ENCODE data around the gene ADGRV1.

The ADGRV1 gene

GRCh38 chr5:91104062-91104448, 545.5 kb downstream of the ADGRV1 start:
- no peak overlapping the region for H3K4me3 ChIP-seq
- no peak for DNase-seq (ENCODE audit: low read depth, low spot score)
- H3K27ac ChIP-seq = no peak overlapping the region
- no peaks in the 10 kb centered on the region for H3K9me3 ChIP-seq (ENCODE audit: low read depth, low read length)
- no peak overlapping the region for H3K9ac ChIP-seq (ENCODE audit: insufficient read length)
- TF ChIP-seq FOXP2 (optimal IDR thresholded peaks at IDR 0.05; ENCODE audit: control extremely low read depth, extremely low read length, insufficient read depth) (no peak), EZH2 (IDR thresholded peaks at IDR 0.05) (no peak), POLR2AphosphoS5 (IDR thresholded peaks at IDR 0.05; ENCODE audit: borderline replicate concordance, low read depth, low read length) (no peak)
- H3K36me3 ChIP-seq (ENCODE audit: insufficient read depth, low read length) = no peaks in the 10 kb centered on the region

GRCh38 chr5:91106842-91107511, 548.4 kb downstream of the ADGRV1 start:
- TF ChIP-seq POLR2AphosphoS5 (IDR thresholded peaks at IDR 0.05; ENCODE audit: borderline replicate concordance, low read depth, low read length) (no peak), EZH2 (IDR thresholded peaks at IDR 0.05) (no peak)
- H3K9me3 ChIP-seq (ENCODE audit: low read depth, low read length) = no peaks in the 10 kb centered on the region
- H3K4me3 ChIP-seq = no peak overlapping the region
- H3K27ac ChIP-seq = no peak overlapping the region
- no peak for DNase-seq (ENCODE audit: low read depth, low spot score)
- H3K9ac ChIP-seq (ENCODE audit: insufficient read length) = no peak overlapping the region
- H3K36me3 ChIP-seq (ENCODE audit: insufficient read depth, low read length) = no peaks in the 10 kb centered on the region

GRCh38 chr5:91109634-91110033, 551.0 kb downstream of the ADGRV1 start:
- DNase-seq (ENCODE audit: low read depth, low spot score) = no peak
- H3K9me3 ChIP-seq (ENCODE audit: low read depth, low read length) = no peaks in the 10 kb centered on the region
- TF ChIP-seq EZH2 (IDR thresholded peaks at IDR 0.05) (no peak), POLR2AphosphoS5 (IDR thresholded peaks at IDR 0.05; ENCODE audit: borderline replicate concordance, low read depth, low read length) (no peak), FOXP2 (optimal IDR thresholded peaks at IDR 0.05; ENCODE audit: control extremely low read depth, extremely low read length, insufficient read depth) (no peak)
- H3K27ac ChIP-seq = no peak overlapping the region
- no peaks in the 10 kb centered on the region for H3K36me3 ChIP-seq (ENCODE audit: insufficient read depth, low read length)
- H3K9ac ChIP-seq (ENCODE audit: insufficient read length) = no peak overlapping the region
- H3K4me3 ChIP-seq = no peak overlapping the region

- no peaks in the 10 kb centered on the region for H3K9me3 ChIP-seq (ENCODE audit: low read depth, low read length)
- H3K4me3 ChIP-seq = no peak overlapping the region
- no peak for DNase-seq (ENCODE audit: low read depth, low spot score)
- no peak for TF ChIP-seq EZH2 (IDR thresholded peaks at IDR 0.05)
- no peak for TF ChIP-seq POLR2AphosphoS5 (IDR thresholded peaks at IDR 0.05; ENCODE audit: borderline replicate concordance, low read depth, low read length)
- TF ChIP-seq FOXP2 (optimal IDR thresholded peaks at IDR 0.05; ENCODE audit: control extremely low read depth, extremely low read length, insufficient read depth) = no peak
- no peak overlapping the region for H3K9ac ChIP-seq (ENCODE audit: insufficient read length)
- H3K27ac ChIP-seq = no peak overlapping the region
- H3K36me3 ChIP-seq (ENCODE audit: insufficient read depth, low read length) = no peaks in the 10 kb centered on the region
Observed at GRCh38 chr5:91110686-91111085, 552.1 kb downstream of the ADGRV1 start.

- DNase-seq (ENCODE audit: low read depth, low spot score) = no peak
- Histone ChIP-seq H3K27ac (no peak overlapping the region), H3K36me3 (ENCODE audit: insufficient read depth, low read length) (no peaks in the 10 kb centered on the region), H3K4me3 (no peak overlapping the region), H3K9me3 (ENCODE audit: low read depth, low read length) (no peaks in the 10 kb centered on the region), H3K9ac (ENCODE audit: insufficient read length) (no peak overlapping the region)
- TF ChIP-seq POLR2AphosphoS5 (IDR thresholded peaks at IDR 0.05; ENCODE audit: borderline replicate concordance, low read depth, low read length) (no peak), EZH2 (IDR thresholded peaks at IDR 0.05) (no peak), FOXP2 (optimal IDR thresholded peaks at IDR 0.05; ENCODE audit: control extremely low read depth, extremely low read length, insufficient read depth) (no peak)
Observed at GRCh38 chr5:91111473-91112238, 553.1 kb downstream of the ADGRV1 start.

- Histone ChIP-seq H3K9me3 (ENCODE audit: low read depth, low read length) (no peaks in the 10 kb centered on the region), H3K27ac (no peak overlapping the region), H3K36me3 (ENCODE audit: insufficient read depth, low read length) (no peaks in the 10 kb centered on the region), H3K9ac (ENCODE audit: insufficient read length) (no peak overlapping the region), H3K4me3 (no peak overlapping the region)
- TF ChIP-seq EZH2 (IDR thresholded peaks at IDR 0.05) (no peak), POLR2AphosphoS5 (IDR thresholded peaks at IDR 0.05; ENCODE audit: borderline replicate concordance, low read depth, low read length) (no peak), FOXP2 (optimal IDR thresholded peaks at IDR 0.05; ENCODE audit: control extremely low read depth, extremely low read length, insufficient read depth) (no peak)
- DNase-seq (ENCODE audit: low read depth, low spot score) = no peak
Observed at GRCh38 chr5:91114658-91115057, 556.1 kb downstream of the ADGRV1 start.

- no peak for DNase-seq (ENCODE audit: low read depth, low spot score)
- Histone ChIP-seq H3K9me3 (ENCODE audit: low read depth, low read length) (no peaks in the 10 kb centered on the region), H3K9ac (ENCODE audit: insufficient read length) (no peak overlapping the region), H3K4me3 (no peak overlapping the region), H3K27ac (peak overlapping the region; percentile 55), H3K36me3 (ENCODE audit: insufficient read depth, low read length) (no peaks in the 10 kb centered on the region)
- TF ChIP-seq EZH2 (IDR thresholded peaks at IDR 0.05) (no peak), FOXP2 (optimal IDR thresholded peaks at IDR 0.05; ENCODE audit: control extremely low read depth, extremely low read length, insufficient read depth) (no peak), POLR2AphosphoS5 (IDR thresholded peaks at IDR 0.05; ENCODE audit: borderline replicate concordance, low read depth, low read length) (no peak)
Observed at GRCh38 chr5:91118354-91118753, 559.8 kb downstream of the ADGRV1 start.

GRCh38 chr5:91118796-91119195, 560.2 kb downstream of the ADGRV1 start:
- Histone ChIP-seq H3K4me3 (0 out of 2 replicates have a peak overlapping the region, but pooled peaks have one; percentile 1), H3K9ac (ENCODE audit: insufficient read length) (no peak overlapping the region), H3K36me3 (ENCODE audit: insufficient read depth, low read length) (no peaks in the 10 kb centered on the region), H3K27ac (peak overlapping the region; percentile 55), H3K9me3 (ENCODE audit: low read depth, low read length) (no peaks in the 10 kb centered on the region)
- no peak for DNase-seq (ENCODE audit: low read depth, low spot score)
- TF ChIP-seq POLR2AphosphoS5 (IDR thresholded peaks at IDR 0.05; ENCODE audit: borderline replicate concordance, low read depth, low read length) (no peak), FOXP2 (optimal IDR thresholded peaks at IDR 0.05; ENCODE audit: control extremely low read depth, extremely low read length, insufficient read depth) (no peak)

All from SK-N-MC (cell line).